T47D (cell line): ENCODE data around the gene ARFGAP1.

Experiments
- DNase-seq, 2 experiments: peaks; one replicate each; pipeline versions ENCODE4 v3.0.0 to v3.0.0-alpha.2; 2011 to 2012; ENCODE audit warnings: low read depth in 1 of 2, low spot score in 1 of 2
- JUND ChIP-seq: IDR thresholded peaks from 2 replicates; pipeline ENCODE4 v1.6.1; 2012; ENCODE audit warnings: low read depth
- in situ Hi-C: cut with HindIII; loops from 2 replicates; pipeline ENCODE4 v1.10.0; 2016; ENCODE audit warnings: low sequenced_read_pairs, low pct_unique_long_range_greater_than_20kb

The ARFGAP1 gene

DNA sequence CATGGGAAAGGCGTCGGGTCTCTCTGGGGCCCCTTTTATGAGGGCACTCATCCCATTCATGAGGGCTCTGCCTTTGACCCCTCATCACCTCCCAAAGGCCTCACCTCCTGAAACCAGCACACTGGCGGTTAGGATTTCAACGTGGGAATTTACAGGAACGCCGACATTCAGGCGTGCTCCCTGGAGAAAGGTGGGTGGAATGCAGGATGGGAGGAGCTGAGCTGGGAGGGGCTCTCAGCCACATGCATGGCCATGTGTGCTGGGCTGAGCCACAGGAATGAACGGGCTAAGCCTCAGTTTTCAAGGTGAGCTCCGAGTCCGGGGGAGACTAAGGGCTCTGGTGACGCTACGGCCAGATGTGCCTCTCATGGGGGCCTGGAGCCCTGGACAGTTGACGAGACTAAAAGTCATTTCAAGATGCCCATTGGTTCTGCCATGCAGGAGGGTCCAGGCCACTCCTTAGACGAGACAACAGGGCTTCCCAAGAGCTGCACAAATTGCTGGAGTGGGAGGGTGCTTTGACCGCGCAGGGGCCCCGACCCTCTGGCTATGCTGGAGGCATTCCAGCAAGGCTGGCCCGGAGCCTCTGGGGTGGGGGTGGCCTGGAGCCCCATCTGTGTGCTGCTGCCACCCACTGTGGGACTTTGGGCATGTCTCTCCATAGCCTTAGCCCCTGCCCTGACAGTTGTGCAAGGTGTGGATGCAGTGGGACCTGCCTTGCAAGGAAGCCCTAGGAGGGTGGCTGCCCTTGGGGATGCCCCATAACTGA lies 3.8 kb upstream of the ARFGAP1 start:
- in situ Hi-C loops: no loop called here
- DNase-seq: no peak
- TF ChIP-seq JUND: no peak

DNA sequence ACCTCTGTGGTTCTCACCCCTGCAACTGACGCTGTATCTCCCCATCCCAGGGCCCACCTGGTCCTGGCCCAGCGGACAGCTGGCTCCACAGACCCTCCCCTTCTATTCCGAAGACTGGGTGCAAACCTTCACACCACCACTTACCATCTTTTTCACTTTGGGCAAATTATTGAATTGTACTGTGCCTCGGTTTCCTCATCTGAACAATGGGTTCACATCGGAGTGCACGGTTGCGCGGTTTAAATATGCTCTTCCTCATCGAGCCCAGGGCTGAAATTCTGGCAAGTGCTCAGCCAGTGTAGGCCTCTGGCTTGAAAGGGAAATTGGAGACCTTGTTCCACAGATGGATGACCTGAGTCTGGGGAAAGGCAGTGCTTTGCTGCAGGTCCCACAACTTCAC lies 2.9 kb upstream of the ARFGAP1 start:
- TF ChIP-seq JUND: no peak
- in situ Hi-C loops: no loop called here
- DNase-seq: no peak

DNA sequence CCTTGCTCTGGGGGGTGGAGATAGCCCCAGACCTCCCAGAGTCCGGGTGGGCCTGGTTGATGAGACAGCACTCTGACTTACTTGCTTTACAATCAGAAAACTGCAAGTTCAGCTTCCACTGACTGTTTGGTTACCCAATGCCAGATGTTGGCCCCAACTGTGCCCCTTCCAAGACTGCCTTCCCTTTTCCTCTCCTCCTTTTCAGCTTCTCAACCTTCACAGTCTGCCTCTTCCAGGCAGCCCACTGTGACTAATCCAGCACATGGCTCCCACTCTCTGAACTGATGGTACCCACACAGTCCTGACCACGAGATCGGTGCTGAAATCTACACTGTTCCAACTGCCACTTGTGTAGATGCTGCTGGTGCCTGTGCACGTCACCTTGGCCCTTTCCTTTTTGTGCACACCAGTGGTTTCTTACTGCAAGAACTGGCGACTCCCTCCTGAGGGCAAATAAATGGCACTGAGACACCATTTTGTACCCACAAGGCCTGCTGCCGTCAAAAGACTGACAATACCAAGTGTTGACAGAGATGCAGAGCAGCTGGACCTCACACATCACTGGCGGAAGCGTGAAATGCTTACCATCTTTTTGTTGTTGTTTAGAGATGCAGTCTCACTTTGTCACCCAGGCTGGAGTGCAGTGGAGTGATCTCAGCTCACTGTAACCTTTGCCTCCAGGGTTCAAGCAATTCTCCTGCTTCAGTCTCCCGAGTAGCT lies 1.8 kb upstream of the ARFGAP1 start:
- in situ Hi-C loops: no loop called here
- DNase-seq: no peak
- no peak for TF ChIP-seq JUND

DNA sequence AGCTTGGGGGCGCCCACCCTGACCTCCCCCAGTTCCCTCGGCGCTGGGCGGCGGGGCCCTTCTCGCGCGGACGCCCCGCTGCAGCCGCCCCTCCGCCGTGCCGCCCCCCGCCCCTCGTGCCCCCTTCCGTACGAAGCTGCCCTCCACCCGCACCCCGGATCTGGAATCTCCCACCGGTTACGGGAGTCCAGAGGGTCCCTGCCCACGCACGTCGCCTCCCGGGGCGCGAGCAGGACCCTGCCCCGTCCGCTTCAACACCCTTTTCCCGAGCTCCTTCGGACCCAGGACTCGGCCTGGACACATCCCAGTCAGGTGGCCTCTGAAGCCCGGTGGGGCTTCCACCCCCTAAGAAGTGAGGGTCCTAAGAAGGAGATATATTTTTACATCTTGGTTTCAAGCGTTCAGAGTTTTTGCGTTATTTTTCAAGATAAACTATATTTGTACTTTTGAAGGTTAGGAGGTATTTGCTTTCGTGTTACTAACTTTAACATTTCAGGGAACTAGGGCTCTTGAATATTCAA lies 506 bp downstream of the ARFGAP1 start:
- in situ Hi-C loops: no loop called here

DNA sequence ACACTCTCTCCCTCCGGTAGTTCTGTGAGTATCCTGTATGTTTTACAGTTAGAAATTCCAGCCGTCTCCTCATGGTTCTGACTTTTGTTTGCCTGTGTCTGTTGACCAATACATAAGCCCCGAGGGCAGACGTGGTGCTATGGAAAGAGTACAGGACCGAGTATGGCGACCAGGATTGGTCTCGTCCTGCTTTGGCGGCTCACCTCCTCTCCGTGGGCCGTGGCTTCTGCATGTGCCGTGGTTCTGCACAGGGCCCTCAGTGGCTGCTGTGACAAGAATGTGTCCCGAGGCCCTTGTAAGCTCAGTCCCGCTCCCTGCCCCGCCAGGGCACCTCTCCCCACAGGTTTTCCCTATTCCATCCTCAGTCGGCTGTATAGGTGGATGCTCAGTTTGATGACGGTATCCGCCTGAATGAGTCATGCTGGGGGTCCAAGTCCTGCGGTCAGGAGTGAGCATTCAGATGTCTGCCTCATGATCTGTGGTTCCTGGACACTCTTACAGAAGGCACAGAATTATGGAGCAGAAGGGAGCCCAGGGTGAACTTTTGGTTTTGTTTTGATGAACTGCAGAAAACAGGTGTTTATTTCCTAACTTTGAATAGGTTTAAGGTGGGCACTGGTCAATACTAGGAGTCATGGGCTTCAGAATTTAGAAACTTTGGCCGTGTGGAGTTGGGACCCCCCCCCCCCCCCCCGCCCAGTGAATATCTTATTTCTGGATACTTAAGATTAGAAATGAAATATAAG lies 1.2 kb downstream of the ARFGAP1 start:
- TF ChIP-seq JUND: no peak
- peak; percentile 73 to 77 for DNase-seq
- in situ Hi-C loops: no loop called here

More for the DNA sequence above, 506 bp downstream of the ARFGAP1 start:
- TF ChIP-seq JUND: no peak
- DNase-seq: no peak

DNA sequence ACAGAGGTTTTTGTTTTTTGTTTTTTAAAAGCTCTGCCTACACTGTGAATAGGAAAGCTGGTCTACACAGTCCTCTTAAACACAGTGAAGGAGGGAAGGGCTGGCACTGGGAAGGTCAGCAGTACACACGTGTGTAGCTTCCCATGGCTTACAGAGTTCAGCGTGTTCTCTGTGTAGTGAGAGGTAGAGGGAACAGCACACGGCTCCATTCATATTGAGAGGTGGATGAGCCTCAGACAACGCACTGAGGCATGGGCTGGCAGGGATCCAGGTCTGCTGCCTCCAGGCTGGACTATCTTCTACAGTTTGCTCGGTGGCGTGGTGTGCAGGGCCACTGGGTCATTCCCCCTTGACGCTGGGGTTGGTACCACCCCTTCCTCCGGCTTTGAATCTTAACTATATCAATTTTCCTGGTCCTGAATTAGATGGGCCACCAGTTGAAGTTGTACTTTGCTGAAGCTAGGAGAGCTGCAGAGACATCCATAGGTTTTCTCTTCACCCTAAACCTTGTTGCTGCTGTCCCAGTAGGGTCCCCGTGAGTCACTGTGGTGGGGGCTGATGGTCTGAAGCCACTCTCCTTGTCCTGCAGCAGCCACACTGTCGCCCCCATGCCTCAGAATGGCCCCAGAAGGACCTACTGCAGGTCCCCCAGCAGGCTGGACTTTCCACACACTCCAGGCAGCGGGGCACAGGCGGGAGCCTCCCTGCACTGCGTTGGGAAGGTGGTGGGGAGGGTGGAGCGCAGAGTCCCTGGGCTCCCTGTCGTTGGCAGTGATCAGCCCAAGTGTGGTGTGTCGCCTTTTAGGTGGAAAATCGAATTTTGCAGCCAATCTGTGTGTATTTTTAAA lies 2.0 kb downstream of the ARFGAP1 start:
- in situ Hi-C loops: no loop called here
- TF ChIP-seq JUND: no peak
- no peak for DNase-seq

DNA sequence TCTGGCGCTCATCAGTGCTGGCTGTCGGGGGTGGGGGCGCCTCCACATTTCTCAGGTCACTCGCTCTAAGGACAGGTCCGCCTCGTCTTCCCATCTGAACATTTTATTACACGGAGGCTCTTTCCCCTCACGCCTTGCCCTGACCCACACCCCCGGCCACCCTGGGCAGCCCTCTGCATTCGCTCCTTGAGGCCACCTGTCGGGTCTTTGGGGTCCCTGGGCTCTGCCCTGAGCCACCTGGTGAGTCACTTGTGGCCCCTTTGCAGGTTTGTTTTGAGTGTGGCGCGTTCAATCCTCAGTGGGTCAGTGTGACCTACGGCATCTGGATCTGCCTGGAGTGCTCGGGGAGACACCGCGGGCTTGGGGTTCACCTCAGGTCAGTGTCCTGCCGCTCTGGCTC lies 3.2 kb downstream of the ARFGAP1 start:
- no peak for TF ChIP-seq JUND
- in situ Hi-C loops: no loop called here
- no peak for DNase-seq

DNA sequence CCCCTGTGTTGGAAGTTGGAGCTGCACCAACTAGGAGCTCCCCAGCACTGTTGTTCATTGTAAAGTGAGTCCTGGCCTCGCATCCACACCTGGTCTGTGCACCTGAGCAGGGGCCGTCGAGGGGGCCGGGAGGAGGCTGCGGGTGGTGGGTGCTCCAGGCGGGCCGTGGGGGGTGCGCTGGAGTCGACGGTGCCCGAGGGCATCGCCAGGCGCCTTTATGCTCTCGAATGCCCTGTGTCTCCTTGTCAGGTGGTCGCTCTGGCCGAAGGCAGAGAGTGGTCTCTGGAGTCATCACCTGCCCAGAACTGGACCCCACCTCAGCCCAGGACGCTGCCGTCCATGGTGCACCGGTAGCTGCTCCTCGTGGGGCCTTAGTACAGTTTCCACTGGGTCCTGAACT lies 4.3 kb downstream of the ARFGAP1 start:
- in situ Hi-C loops: no loop called here
- no peak for DNase-seq
- TF ChIP-seq JUND: no peak

DNA sequence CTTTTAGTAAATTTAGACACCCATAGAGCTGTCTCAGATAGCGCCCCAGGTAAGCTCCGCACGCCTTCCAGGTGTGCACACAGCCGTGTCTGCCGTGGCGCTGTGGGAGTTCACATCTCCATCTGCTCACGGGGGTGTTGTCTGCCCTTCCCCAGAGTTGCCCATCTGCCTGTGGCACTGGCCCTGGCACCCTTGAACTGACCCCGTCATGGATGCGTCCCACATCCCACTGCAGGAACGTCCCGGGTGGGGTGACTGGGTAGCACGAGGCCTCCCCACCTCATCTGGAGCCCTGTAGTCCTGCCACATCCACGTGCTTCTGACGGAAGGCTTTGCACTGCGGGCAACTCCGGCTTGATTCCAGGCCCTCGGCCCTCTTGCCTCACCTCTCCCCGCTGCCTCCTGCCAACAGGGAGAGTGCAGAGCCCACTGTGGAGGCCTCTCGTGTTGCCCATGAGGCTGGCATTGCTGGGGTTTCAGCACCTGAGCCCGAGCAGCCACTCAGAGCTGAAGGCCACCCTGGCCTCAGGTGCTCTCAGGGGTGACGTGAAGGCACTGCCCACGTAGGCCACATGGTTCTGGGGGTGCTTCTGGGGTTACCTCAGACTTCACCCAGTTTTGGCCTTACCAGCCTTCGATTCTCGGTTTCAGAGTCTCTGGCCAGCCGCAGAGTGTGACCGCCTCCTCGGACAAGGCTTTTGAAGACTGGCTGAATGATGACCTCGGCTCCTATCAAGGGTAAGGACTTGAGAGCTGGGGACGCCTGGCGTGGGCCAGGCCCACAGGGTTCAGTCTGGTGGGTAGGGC lies 5.1 kb downstream of the ARFGAP1 start:
- no peak for DNase-seq
- in situ Hi-C loops: no loop called here
- TF ChIP-seq JUND: no peak

DNA sequence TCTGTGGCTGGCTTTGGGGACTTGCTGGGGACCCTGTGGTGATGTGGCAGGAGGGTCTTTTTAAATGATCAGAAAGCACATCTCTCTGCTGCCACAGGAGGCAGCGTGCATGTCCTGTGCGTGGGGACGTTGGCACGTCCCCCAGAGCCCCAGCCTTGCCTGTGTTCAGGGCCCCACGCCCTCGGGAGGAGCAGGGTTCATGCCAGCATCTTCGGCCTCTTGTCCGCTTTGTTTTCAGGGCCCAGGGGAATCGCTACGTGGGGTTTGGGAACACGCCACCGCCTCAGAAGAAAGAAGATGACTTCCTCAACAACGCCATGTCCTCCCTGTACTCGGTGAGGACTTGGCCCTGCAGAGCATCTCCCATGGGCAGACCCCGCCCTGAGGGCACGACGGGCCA lies 6.0 kb downstream of the ARFGAP1 start:
- DNase-seq: no peak
- TF ChIP-seq JUND: no peak

DNA sequence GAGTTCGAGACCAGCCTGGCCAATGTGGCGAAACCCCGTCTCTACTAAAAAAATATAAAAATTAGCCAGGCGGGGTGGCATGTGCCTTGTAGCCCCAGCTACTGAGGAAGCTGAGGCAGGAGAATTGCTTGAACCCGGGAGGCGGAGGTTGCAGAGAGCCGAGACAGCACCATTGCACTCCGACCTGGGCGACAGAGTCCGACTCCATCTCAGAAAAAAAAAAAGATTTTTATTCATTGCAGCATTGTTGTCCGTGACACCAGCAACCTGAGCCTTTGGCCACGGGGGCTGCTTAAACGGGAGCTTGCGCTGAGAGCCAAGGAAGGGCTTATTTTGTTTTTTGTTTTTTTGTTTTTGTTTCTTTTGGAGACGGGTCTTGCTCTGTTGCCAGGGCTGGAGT lies 7.3 kb downstream of the ARFGAP1 start:
- no peak for TF ChIP-seq JUND
- in situ Hi-C loops: no loop called here
- no peak for DNase-seq

More for the DNA sequence above, 6.0 kb downstream of the ARFGAP1 start:
- in situ Hi-C loops: no loop called here
